Liver (tissue), 9 donors: ENCODE measurements around the gene CDHR2. TPM values are rescaled to one million over a fixed set of nuclear protein-coding genes. Genes with fewer than 3 reads are reported as not detected.

Experiments
- DNase-seq: peaks from one replicate; pipeline ENCODE4 v3.0.0-alpha.2; 2017; ENCODE audit warnings: low spot score
- H3K27ac ChIP-seq, 2 donors: one replicate each; pipeline ENCODE4 v1.7.0; 2013; ENCODE audit warnings: inconsistent platforms in 2 of 2, low read length in 2 of 2, control low read depth in 1 of 2, low read depth in 1 of 2, mild to moderate bottlenecking in 1 of 2
- H3K27me3 ChIP-seq, 4 donors: one replicate each; pipeline versions ENCODE4 v1.6.1 to v1.7.0; 2013; ENCODE audit warnings: low read length in 3 of 4, inconsistent platforms in 1 of 4, mild to moderate bottlenecking in 1 of 4, moderate library complexity in 1 of 4; ENCODE audit not compliant: control insufficient read depth in 4 of 4, insufficient read depth in 4 of 4
- H3K36me3 ChIP-seq, 4 donors: one replicate each; pipeline versions ENCODE4 v1.6.1 to v1.7.0; 2013; ENCODE audit warnings: low read length in 3 of 4, mild to moderate bottlenecking in 3 of 4, low read depth in 1 of 4, moderate library complexity in 1 of 4; ENCODE audit not compliant: control insufficient read depth in 4 of 4, insufficient read depth in 3 of 4
- H3K4me1 ChIP-seq, 4 donors: one replicate each; pipeline versions ENCODE4 v1.6.1 to v1.7.0; 2013; ENCODE audit warnings: low read length in 3 of 4, mild to moderate bottlenecking in 3 of 4, moderate library complexity in 1 of 4; ENCODE audit not compliant: control insufficient read depth in 4 of 4, insufficient read depth in 4 of 4
- H3K4me3 ChIP-seq, 3 donors: one replicate each; pipeline versions ENCODE4 v1.6.1 to v1.7.0; 2013; ENCODE audit warnings: low read length in 3 of 3, control low read depth in 1 of 3, low read depth in 1 of 3, mild to moderate bottlenecking in 1 of 3
- H3K9ac ChIP-seq, 2 donors: one replicate each; pipeline ENCODE4 v1.7.0; 2013; ENCODE audit warnings: low read length in 2 of 2, mild to moderate bottlenecking in 2 of 2, moderate library complexity in 2 of 2, control low read depth in 1 of 2, low read depth in 1 of 2
- H3K9me3 ChIP-seq, 4 donors: one replicate each; pipeline versions ENCODE4 v1.6.1 to v1.7.0; 2013; ENCODE audit warnings: low read length in 3 of 4; ENCODE audit not compliant: control insufficient read depth in 4 of 4
- EGR1 ChIP-seq, 2 donors: IDR thresholded peaks; 2 replicates each; pipeline ENCODE4 v1.6.1; 2016 to 2018; ENCODE audit warnings: antibody characterized with exemption in 2 of 2, low read depth in 2 of 2
- FOXA1 ChIP-seq: IDR thresholded peaks from 2 replicates; pipeline ENCODE4 v1.6.1; 2016; ENCODE audit warnings: antibody characterized with exemption
- FOXA2 ChIP-seq: IDR thresholded peaks from 2 replicates; pipeline ENCODE4 v1.6.1; 2016; ENCODE audit warnings: antibody characterized with exemption
- GABPA ChIP-seq, 2 donors: IDR thresholded peaks in 1 of 2; conservative IDR thresholded peaks in 1 of 2; 2 replicates each; pipeline ENCODE4 v1.6.1; 2016; ENCODE audit warnings: antibody characterized with exemption in 2 of 2, mild to moderate bottlenecking in 1 of 2, moderate library complexity in 1 of 2
- HNF4A ChIP-seq, 2 donors: conservative IDR thresholded peaks; 2 replicates each; pipeline ENCODE4 v1.6.1; 2016; ENCODE audit warnings: antibody characterized with exemption in 2 of 2, mild to moderate bottlenecking in 2 of 2
- HNF4G ChIP-seq: IDR thresholded peaks from 2 replicates; pipeline ENCODE4 v1.6.1; 2016; ENCODE audit warnings: antibody characterized with exemption
- JUND ChIP-seq, 2 donors: IDR thresholded peaks; 2 replicates each; pipeline ENCODE4 v1.6.1; 2016; ENCODE audit warnings: antibody characterized with exemption in 2 of 2
- MAX ChIP-seq: IDR thresholded peaks from 2 replicates; pipeline ENCODE4 v1.6.1; 2016; ENCODE audit warnings: antibody characterized with exemption
- NR2F2 ChIP-seq: IDR thresholded peaks from 2 replicates; pipeline ENCODE4 v1.6.1; 2016; ENCODE audit warnings: antibody characterized with exemption
- RAD21 ChIP-seq, 2 donors: IDR thresholded peaks; 2 replicates each; pipeline ENCODE4 v1.6.1; 2016; ENCODE audit warnings: antibody characterized with exemption in 2 of 2, mild to moderate bottlenecking in 2 of 2
- REST ChIP-seq: IDR thresholded peaks from 2 replicates; pipeline ENCODE4 v1.6.1; 2016; ENCODE audit warnings: antibody characterized with exemption, mild to moderate bottlenecking
- RXRA ChIP-seq, 2 donors: IDR thresholded peaks; 2 replicates each; pipeline ENCODE4 v1.6.1; 2017 to 2018; ENCODE audit warnings: antibody characterized with exemption in 2 of 2, mild to moderate bottlenecking in 1 of 2
- SP1 ChIP-seq: IDR thresholded peaks from 2 replicates; pipeline ENCODE4 v1.6.1; 2018; ENCODE audit warnings: antibody characterized with exemption, mild to moderate bottlenecking
- TAF1 ChIP-seq: conservative IDR thresholded peaks from 2 replicates; pipeline ENCODE4 v1.6.1; 2016; ENCODE audit warnings: antibody characterized with exemption, mild to moderate bottlenecking
- YY1 ChIP-seq: IDR thresholded peaks from 2 replicates; pipeline ENCODE4 v1.6.1; 2016; ENCODE audit warnings: antibody characterized with exemption, mild to moderate bottlenecking
- WGBS: extraction: QIAGEN DNeasy Blood & Tissue Kit; methylation state at CpG from one replicate; pipeline ENCODE4 v1.1.7; 2013; 5-methylcytosine and 5-hydroxymethylcytosine counted together
- polyA plus RNA-seq, 2 donors: library from polyadenylated mRNA; stranded (reverse) in 1 of 2; unstranded in 1 of 2; fragments of 200-250 nt in 1 of 2; fragments of >200 nt in 1 of 2; fragmentation: Nextera tagmentation in 1 of 2; extraction: Ambion mirVana in 1 of 2; gene quantifications; one replicate each; pipeline versions ENCODE4 v1.2.1 to v1.2.3, GENCODE V29; 2013 to 2015
- total RNA-seq, 2 donors: library from RNA; depleted of rRNA; stranded (reverse); fragments of >200 nt; gene quantifications; one replicate each; pipeline ENCODE4 v1.2.3, GENCODE V29; 2014
- TF ChIP-seq, protein P1 (sequence below): fragments of 150-350 bp; IDR thresholded peaks from 2 replicates; pipeline ENCODE4 v1.5.1; 2017; ENCODE audit warnings: improper control_type of control experiment, low read depth, low read length; ENCODE audit not compliant: missing input control
- TF ChIP-seq, protein P2 (sequence below): IDR thresholded peaks from 2 replicates; pipeline ENCODE4 v1.6.1; 2016; ENCODE audit warnings: antibody characterized with exemption
- TF ChIP-seq, protein P3 (sequence below): IDR thresholded peaks from 2 replicates; pipeline ENCODE4 v1.6.1; 2016; ENCODE audit warnings: antibody characterized with exemption
- donor health status: healthy.
- donor health status: healthy.
- donor health status: healthy.
- donor health status: healthy.
- donor health status: healthy.

The CDHR2 gene
- total and polyA plus RNA-seq, 4 donors = 8.8 to 23.8 (median 16.6) TPM

- DNase-seq = no peak
- no peaks in the 10 kb centered on the region for H3K36me3 ChIP-seq
- H3K4me1 ChIP-seq = peaks cover 6 to 32% (median 20%) of the 10 kb centered on the region in 4 donors
- no peaks in the 10 kb centered on the region for H3K9me3 ChIP-seq
- WGBS = 92% methylated on average over 8 of the region's 8 CpGs
- TF ChIP-seq REST = no peak
- TF ChIP-seq RAD21 (IDR thresholded peaks at IDR 0.05) = no peak
- TF ChIP-seq HNF4A (conservative IDR thresholded peaks at IDR 0.05) = no peak
- TF ChIP-seq HNF4G = no peak
- TF ChIP-seq GABPA (IDR thresholded peaks at IDR 0.05 in 1 of 2, conservative IDR thresholded peaks at IDR 0.05 in 1 of 2) = no peak
- TF ChIP-seq EGR1 (IDR thresholded peaks at IDR 0.05; ENCODE audit: low read depth in 2 of 2) = no peak
- TF ChIP-seq MAX = no peak
- no peak for TF ChIP-seq NR2F2
- no peak for TF ChIP-seq SP1
- TF ChIP-seq, protein P1, sequence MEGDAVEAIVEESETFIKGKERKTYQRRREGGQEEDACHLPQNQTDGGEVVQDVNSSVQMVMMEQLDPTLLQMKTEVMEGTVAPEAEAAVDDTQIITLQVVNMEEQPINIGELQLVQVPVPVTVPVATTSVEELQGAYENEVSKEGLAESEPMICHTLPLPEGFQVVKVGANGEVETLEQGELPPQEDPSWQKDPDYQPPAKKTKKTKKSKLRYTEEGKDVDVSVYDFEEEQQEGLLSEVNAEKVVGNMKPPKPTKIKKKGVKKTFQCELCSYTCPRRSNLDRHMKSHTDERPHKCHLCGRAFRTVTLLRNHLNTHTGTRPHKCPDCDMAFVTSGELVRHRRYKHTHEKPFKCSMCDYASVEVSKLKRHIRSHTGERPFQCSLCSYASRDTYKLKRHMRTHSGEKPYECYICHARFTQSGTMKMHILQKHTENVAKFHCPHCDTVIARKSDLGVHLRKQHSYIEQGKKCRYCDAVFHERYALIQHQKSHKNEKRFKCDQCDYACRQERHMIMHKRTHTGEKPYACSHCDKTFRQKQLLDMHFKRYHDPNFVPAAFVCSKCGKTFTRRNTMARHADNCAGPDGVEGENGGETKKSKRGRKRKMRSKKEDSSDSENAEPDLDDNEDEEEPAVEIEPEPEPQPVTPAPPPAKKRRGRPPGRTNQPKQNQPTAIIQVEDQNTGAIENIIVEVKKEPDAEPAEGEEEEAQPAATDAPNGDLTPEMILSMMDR = no peak
- TF ChIP-seq, protein P2, sequence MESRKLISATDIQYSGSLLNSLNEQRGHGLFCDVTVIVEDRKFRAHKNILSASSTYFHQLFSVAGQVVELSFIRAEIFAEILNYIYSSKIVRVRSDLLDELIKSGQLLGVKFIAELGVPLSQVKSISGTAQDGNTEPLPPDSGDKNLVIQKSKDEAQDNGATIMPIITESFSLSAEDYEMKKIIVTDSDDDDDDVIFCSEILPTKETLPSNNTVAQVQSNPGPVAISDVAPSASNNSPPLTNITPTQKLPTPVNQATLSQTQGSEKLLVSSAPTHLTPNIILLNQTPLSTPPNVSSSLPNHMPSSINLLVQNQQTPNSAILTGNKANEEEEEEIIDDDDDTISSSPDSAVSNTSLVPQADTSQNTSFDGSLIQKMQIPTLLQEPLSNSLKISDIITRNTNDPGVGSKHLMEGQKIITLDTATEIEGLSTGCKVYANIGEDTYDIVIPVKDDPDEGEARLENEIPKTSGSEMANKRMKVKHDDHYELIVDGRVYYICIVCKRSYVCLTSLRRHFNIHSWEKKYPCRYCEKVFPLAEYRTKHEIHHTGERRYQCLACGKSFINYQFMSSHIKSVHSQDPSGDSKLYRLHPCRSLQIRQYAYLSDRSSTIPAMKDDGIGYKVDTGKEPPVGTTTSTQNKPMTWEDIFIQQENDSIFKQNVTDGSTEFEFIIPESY = no peak
- TF ChIP-seq TAF1 = no peak
- TF ChIP-seq FOXA1 = no peak
- no peak for TF ChIP-seq FOXA2
- TF ChIP-seq YY1 = no peak
- no peak for TF ChIP-seq JUND (IDR thresholded peaks at IDR 0.05)
- TF ChIP-seq, protein P3, sequence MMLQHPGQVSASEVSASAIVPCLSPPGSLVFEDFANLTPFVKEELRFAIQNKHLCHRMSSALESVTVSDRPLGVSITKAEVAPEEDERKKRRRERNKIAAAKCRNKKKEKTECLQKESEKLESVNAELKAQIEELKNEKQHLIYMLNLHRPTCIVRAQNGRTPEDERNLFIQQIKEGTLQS = no peak
- no peak for TF ChIP-seq RXRA (IDR thresholded peaks at IDR 0.05)
- no peaks in the 10 kb centered on the region for H3K27me3 ChIP-seq
- no peak overlapping the region for H3K4me3 ChIP-seq
- H3K27ac ChIP-seq = no peak overlapping the region
- H3K9ac ChIP-seq = no peak overlapping the region
These were observed 8.7 kb upstream of the CDHR2 start for GRCh38 chr5:176540476-176540899.
